SU-DHL-6 (cell line): Measurements from ENCODE around the gene FNDC11.

Experiments used
- H2AFZ ChIP-seq: fragments of 200-600 bp; sonication (generic); 2 replicates; pipeline ENCODE4 v1.6.1; 2014; ENCODE audit warnings: low read depth, mild to moderate bottlenecking, moderate library complexity, mixed read lengths, antibody characterized with exemption, low read length; ENCODE audit not compliant: severe bottlenecking
- H3F3A ChIP-seq: fragments of 200-600 bp; shearing (Covaris generic); 2 replicates; pipeline ENCODE4 v1.6.0; 2016; ENCODE audit warnings: antibody characterized with exemption, mild to moderate bottlenecking; ENCODE audit not compliant: insufficient read depth
- H3K27ac ChIP-seq: fragments of 200-600 bp; sonication (generic); 2 replicates; pipeline ENCODE4 v1.5.1; 2016; ENCODE audit warnings: low read depth, mild to moderate bottlenecking, low read length, moderate library complexity, mixed read lengths
- H3K27me3 ChIP-seq: fragments of 200-600 bp; sonication (generic), shearing (Covaris generic); 2 replicates; pipeline ENCODE4 v1.6.0; 2014; ENCODE audit warnings: mild to moderate bottlenecking, low read length
- H3K36me3 ChIP-seq: fragments of 200-600 bp; sonication (generic); 2 replicates; pipeline ENCODE4 v1.6.1; 2014; ENCODE audit warnings: mild to moderate bottlenecking, low read length, mixed read lengths
- H3K4me2 ChIP-seq: fragments of 300-600, 200-600 bp; shearing (Covaris generic), sonication (generic); 2 replicates; pipeline ENCODE4 v1.6.0; 2014; ENCODE audit warnings: low read length, low read depth, mild to moderate bottlenecking; ENCODE audit not compliant: poor library complexity, severe bottlenecking
- H3K4me3 ChIP-seq: fragments of 200-600 bp; sonication (generic); 2 replicates; pipeline ENCODE4 v1.5.1; 2014; ENCODE audit warnings: antibody characterized with exemption, low read length, mild to moderate bottlenecking, mixed read lengths; ENCODE audit not compliant: insufficient read depth, poor library complexity, severe bottlenecking
- H3K79me2 ChIP-seq: fragments of 200-600 bp; sonication (generic); 2 replicates; pipeline ENCODE4 v1.6.1; 2014; ENCODE audit warnings: mild to moderate bottlenecking, low read length, moderate library complexity; ENCODE audit not compliant: insufficient read depth
- H3K9ac ChIP-seq: fragments of 200-600 bp; sonication (generic); 2 replicates; pipeline ENCODE4 v1.7.0; 2014; ENCODE audit warnings: mild to moderate bottlenecking, low read length
- H3K9me2 ChIP-seq: fragments of 200-600 bp; sonication (generic); replicated peaks from 2 replicates; pipeline ENCODE4 v1.6.1; 2014; ENCODE audit warnings: low read length; ENCODE audit not compliant: insufficient read depth
- H3K9me3 ChIP-seq: fragments of 200-600 bp; sonication (generic); 2 replicates; pipeline ENCODE4 v1.6.1; 2014; ENCODE audit warnings: low read length, mixed read lengths; ENCODE audit not compliant: insufficient read depth
- H4K20me1 ChIP-seq: fragments of 200-600 bp; sonication (generic); 2 replicates; pipeline ENCODE4 v1.6.1; 2014; ENCODE audit warnings: low read depth, mild to moderate bottlenecking, antibody characterized with exemption, low read length, moderate library complexity, mixed read lengths
- CTCF ChIP-seq: fragments of 200-600 bp; sonication (generic); IDR thresholded peaks from one replicate; pipeline ENCODE4 v1.5.1; 2017; ENCODE audit warnings: antibody characterized with exemption, mild to moderate bottlenecking, low read length, moderate library complexity; ENCODE audit not compliant: insufficient read depth, poor library complexity, severe bottlenecking
- EZH2phosphoT487 ChIP-seq: fragments of 200-600 bp; sonication (generic), shearing (Covaris generic); conservative IDR thresholded peaks from 2 replicates; pipeline ENCODE4 v1.6.1; 2018; ENCODE audit warnings: mild to moderate bottlenecking, antibody characterized with exemption, low read length, moderate library complexity, mixed read lengths

The FNDC11 gene

GRCh38 chr20:63518946-63519667, 34.9 kb upstream of the FNDC11 start:
- no peak overlapping the region for H3K4me3 ChIP-seq
- no peaks in the 10 kb centered on the region for H3K9me3 ChIP-seq
- TF ChIP-seq CTCF (no peak), EZH2phosphoT487 (no peak)
- H4K20me1 ChIP-seq = no peaks in the 10 kb centered on the region
- H3K27ac ChIP-seq = no peak overlapping the region
- H3K79me2 ChIP-seq = no peaks in the 10 kb centered on the region
- H3F3A ChIP-seq = no peaks in the 10 kb centered on the region
- no peaks in the 10 kb centered on the region for H3K9me2 ChIP-seq
- H3K27me3 ChIP-seq = no peaks in the 10 kb centered on the region
- no peak overlapping the region for H2AFZ ChIP-seq
- H3K4me2 ChIP-seq = no peak overlapping the region
- no peak overlapping the region for H3K9ac ChIP-seq
- peaks cover 3% of the 10 kb centered on the region; the same call in 1 of the 2 replicates for H3K36me3 ChIP-seq

GRCh38 chr20:63519668-63520503, 34.1 kb upstream of the FNDC11 start:
- Histone ChIP-seq H2AFZ (peak overlapping the region; percentile 99), H3K4me3 (peak overlapping the region; percentile 79), H3K36me3 (peaks cover 3% of the 10 kb centered on the region; the same call in 1 of the 2 replicates), H3K4me2 (peak overlapping the region; percentile 72), H3K79me2 (no peaks in the 10 kb centered on the region), H4K20me1 (no peaks in the 10 kb centered on the region), H3K27ac (no peak overlapping the region), H3F3A (no peaks in the 10 kb centered on the region), H3K9me3 (no peaks in the 10 kb centered on the region), H3K27me3 (no peaks in the 10 kb centered on the region), H3K9me2 (no peaks in the 10 kb centered on the region), H3K9ac (peak overlapping the region; percentile 67)
- peak; percentile 22 for TF ChIP-seq CTCF
- TF ChIP-seq EZH2phosphoT487 = no peak

GRCh38 chr20:63520504-63520933, 33.4 kb upstream of the FNDC11 start, which contains the start of gene PPDPF:
Gene PPDPF (plus strand): TSS chr20:63520765. CDS start chr20:63521309, 544 bp downstream.
- Histone ChIP-seq H3K4me3 (peak within 1 kb of the TSS; percentile 79), H3K9me3 (no peaks in the 10 kb centered on the region), H4K20me1 (no peaks in the 10 kb centered on the region), H3F3A (0 out of 2 replicates have a peak, but pooled peaks cover 3% of the 10 kb centered on the region), H3K79me2 (no peaks in the 10 kb centered on the region), H2AFZ (peak within 1 kb of the TSS; percentile 99), H3K4me2 (peak within 1 kb of the TSS; percentile 72), H3K27ac (peak within 1 kb of the TSS; percentile 25; the same call in 1 of the 2 replicates), H3K9ac (peak within 1 kb of the TSS; percentile 67), H3K36me3 (peaks cover 3% of the 10 kb centered on the region; the same call in 1 of the 2 replicates), H3K9me2 (no peaks in the 10 kb centered on the region), H3K27me3 (no peaks in the 10 kb centered on the region)
- TF ChIP-seq CTCF = no peak
- TF ChIP-seq EZH2phosphoT487 = no peak
